Gastroesophageal sphincter (tissue), 3 donors: Measurements from ENCODE around the gene OSBPL1A.

ENCODE experiments used
- CTCF ChIP-seq, 4 experiments: fragments of 200-600 bp in 2 of 4; fragments of 450-650 bp in 2 of 4; sonication (generic) in 1 of 4; IDR thresholded peaks; one replicate each; pipeline ENCODE4 v1.5.1; 2017 to 2019; ENCODE audit warnings: antibody characterized with exemption in 4 of 4, mild to moderate bottlenecking in 2 of 4, moderate library complexity in 2 of 4
- EP300 ChIP-seq: sonication (generic); formaldehyde crosslinking; IDR thresholded peaks from one replicate; pipeline ENCODE4 v1.6.1; 2017; ENCODE audit warnings: antibody characterized with exemption, mild to moderate bottlenecking

GRCh38 chr18:24219561-24220317 is 177.9 kb downstream of the OSBPL1A start:
- TF ChIP-seq CTCF (IDR thresholded peaks at IDR 0.05) (no peak), EP300 (no peak)
